Dendritic cell treated with granulocyte-macrophage colony-stimulating factor and Interleukin-4, amounts not matched to agents 40 ng/mL and 50 ng/mL, for 4 days (primary cell): ENCODE measurements around the gene MRLN.

Source experiments
- H3K27ac Mint-ChIP-seq: one replicate; pipeline ENCODE4 v1.8.0; 2022; ENCODE audit warnings: mild to moderate bottlenecking, mixed read lengths
- H3K27me3 Mint-ChIP-seq: one replicate; pipeline ENCODE4 v1.8.0; 2022; ENCODE audit warnings: mild to moderate bottlenecking, mixed read lengths
- H3K36me3 Mint-ChIP-seq: one replicate; pipeline ENCODE4 v1.8.0; 2022; ENCODE audit warnings: low read depth, mixed read lengths
- H3K4me1 Mint-ChIP-seq: one replicate; pipeline ENCODE4 v1.8.0; 2022; ENCODE audit warnings: low read depth, mixed read lengths
- H3K4me3 Mint-ChIP-seq: one replicate; pipeline ENCODE4 v1.8.0; 2022; ENCODE audit warnings: mild to moderate bottlenecking, moderate library complexity, mixed read lengths
- H3K9me3 Mint-ChIP-seq: one replicate; pipeline ENCODE4 v1.8.0; 2022; ENCODE audit warnings: mixed read lengths
- intact Hi-C: fragments of 100-400 bp; cut with micrococcal nuclease; formaldehyde crosslinking; loops from one replicate; pipeline ENCODE4 v1.15.0; 2022

Gene MRLN

DNA sequence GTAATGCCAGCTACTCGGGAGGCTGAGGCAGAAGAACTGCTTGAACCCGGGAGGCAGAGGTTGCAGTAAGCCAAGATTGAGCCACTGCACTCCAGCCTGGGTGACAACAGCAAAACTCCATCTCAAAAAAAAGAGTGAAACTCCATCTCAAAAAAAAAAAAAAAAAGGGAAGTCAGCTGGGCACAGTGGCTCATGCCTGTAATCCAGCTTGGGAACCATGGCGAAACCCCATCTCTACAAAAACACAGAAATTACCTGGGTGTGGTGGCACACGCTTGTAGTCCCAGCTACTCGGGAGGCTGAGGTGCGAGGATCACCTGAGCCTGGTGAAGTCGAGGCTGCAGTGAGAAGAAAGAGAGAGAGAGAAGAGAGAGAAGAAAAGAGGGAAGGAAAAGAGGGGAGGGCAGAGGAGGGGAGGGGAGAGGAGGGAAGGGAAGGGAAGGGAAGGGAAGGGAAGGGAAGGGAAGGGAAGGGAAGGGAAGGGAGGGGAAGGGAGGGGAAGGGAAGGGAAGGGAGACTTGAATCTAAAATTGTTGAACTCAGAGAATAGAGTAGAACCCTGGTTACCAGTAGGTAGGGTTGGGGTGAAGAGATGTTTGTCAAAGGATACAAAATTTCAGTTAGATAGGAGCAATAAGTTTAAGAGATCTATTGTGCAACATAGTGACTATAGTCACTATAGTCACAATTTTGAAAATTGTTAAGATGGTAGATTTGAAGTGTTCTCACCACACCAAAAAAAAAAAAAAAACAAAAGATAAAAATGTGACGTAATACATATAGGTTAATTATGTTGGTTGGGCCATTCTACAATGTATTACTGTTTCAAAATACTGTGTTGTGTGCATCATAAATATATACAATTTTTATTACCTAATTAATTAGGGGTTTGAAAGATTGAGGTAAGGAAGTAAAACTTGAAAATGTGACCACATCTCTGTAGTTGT is 46.1 kb downstream of the MRLN start:
- no peak overlapping the region for H3K27ac Mint-ChIP-seq
- H3K9me3 Mint-ChIP-seq: no peaks in the 10 kb centered on the region
- peaks cover 44% of the 10 kb centered on the region for H3K27me3 Mint-ChIP-seq
- intact Hi-C loops: no loop called here
- H3K36me3 Mint-ChIP-seq: no peaks in the 10 kb centered on the region
- H3K4me3 Mint-ChIP-seq: no peak overlapping the region
- peaks cover 15% of the 10 kb centered on the region for H3K4me1 Mint-ChIP-seq

- no peaks in the 10 kb centered on the region for H3K36me3 Mint-ChIP-seq
- H3K4me1 Mint-ChIP-seq: peaks cover 15% of the 10 kb centered on the region
- intact Hi-C loops: no loop called here
- no peaks in the 10 kb centered on the region for H3K9me3 Mint-ChIP-seq
- no peak overlapping the region for H3K27ac Mint-ChIP-seq
- no peak overlapping the region for H3K4me3 Mint-ChIP-seq
- peaks cover 32% of the 10 kb centered on the region for H3K27me3 Mint-ChIP-seq
Observed at GRCh38 chr10:59705931-59706330, 47.3 kb downstream of the MRLN start.

- Mint-ChIP-seq H3K4me3 (no peak overlapping the region), H3K27me3 (peaks cover 19% of the 10 kb centered on the region), H3K36me3 (no peaks in the 10 kb centered on the region), H3K27ac (no peak overlapping the region), H3K4me1 (peaks cover 8% of the 10 kb centered on the region), H3K9me3 (no peaks in the 10 kb centered on the region)
- intact Hi-C loops: no loop called here
Observed at GRCh38 chr10:59704630-59705029, 48.6 kb downstream of the MRLN start.

DNA sequence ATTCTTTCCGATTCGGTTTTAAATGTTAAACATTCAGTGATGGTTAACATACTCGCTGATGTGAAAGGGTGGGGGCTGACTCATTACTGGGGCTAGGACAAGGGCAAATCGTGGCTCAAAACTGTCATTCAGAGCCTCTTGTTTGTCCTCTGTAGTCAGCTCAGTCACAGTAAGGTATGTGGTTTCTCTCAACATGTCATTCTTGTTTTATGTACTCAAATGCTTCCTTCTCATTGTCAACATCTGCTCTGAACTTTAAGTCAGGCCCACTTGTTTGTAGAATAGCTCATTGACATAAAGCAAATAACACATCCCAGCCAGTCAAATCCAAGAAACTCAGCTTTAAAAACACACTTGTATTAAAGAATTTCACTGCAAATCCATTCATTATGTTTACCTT is 50.9 kb downstream of the MRLN start:
- Mint-ChIP-seq H3K36me3 (no peaks in the 10 kb centered on the region), H3K4me1 (no peaks in the 10 kb centered on the region), H3K27ac (no peak overlapping the region), H3K4me3 (no peak overlapping the region), H3K9me3 (no peaks in the 10 kb centered on the region), H3K27me3 (peaks cover 2% of the 10 kb centered on the region)
- intact Hi-C loops: no loop called here

DNA sequence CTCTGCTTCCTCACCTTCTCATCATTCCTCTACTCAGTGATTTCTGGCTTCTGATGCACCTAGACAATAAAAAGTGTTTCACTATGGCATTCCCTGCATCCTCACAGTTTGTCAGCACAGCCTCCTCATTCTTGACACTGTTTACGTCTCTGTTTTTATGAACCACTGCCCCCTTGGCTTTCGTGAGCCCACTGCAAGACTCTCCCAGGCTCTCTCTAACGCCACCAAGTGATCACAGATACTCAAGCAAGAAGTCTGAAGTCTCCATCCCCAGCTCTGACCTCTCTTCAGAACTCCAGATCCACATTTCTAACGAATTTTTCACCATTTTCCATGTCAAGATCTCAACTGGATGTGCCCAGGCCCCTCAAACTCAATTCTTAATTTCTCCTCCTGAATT is 52.5 kb downstream of the MRLN start:
- intact Hi-C loops: no loop called here
- Mint-ChIP-seq H3K4me1 (no peaks in the 10 kb centered on the region), H3K27me3 (no peaks in the 10 kb centered on the region)

GRCh38 chr10:59698326-59698725 is 54.9 kb downstream of the MRLN start:
- Mint-ChIP-seq H3K4me3 (no peak overlapping the region), H3K4me1 (no peaks in the 10 kb centered on the region), H3K36me3 (no peaks in the 10 kb centered on the region), H3K27ac (no peak overlapping the region), H3K27me3 (no peaks in the 10 kb centered on the region), H3K9me3 (no peaks in the 10 kb centered on the region)
- intact Hi-C loops: no loop called here

More for the DNA sequence above, 52.5 kb downstream of the MRLN start:
- Mint-ChIP-seq H3K36me3 (no peaks in the 10 kb centered on the region), H3K9me3 (no peaks in the 10 kb centered on the region), H3K4me3 (no peak overlapping the region), H3K27ac (no peak overlapping the region)

GRCh38 chr10:59695637-59696036 is 57.6 kb downstream of the MRLN start:
- H3K9me3 Mint-ChIP-seq: no peaks in the 10 kb centered on the region
- no peak overlapping the region for H3K4me3 Mint-ChIP-seq
- H3K27ac Mint-ChIP-seq: no peak overlapping the region
- no peaks in the 10 kb centered on the region for H3K4me1 Mint-ChIP-seq
- intact Hi-C loops: no loop called here
- H3K27me3 Mint-ChIP-seq: no peaks in the 10 kb centered on the region
- H3K36me3 Mint-ChIP-seq: no peaks in the 10 kb centered on the region

DNA sequence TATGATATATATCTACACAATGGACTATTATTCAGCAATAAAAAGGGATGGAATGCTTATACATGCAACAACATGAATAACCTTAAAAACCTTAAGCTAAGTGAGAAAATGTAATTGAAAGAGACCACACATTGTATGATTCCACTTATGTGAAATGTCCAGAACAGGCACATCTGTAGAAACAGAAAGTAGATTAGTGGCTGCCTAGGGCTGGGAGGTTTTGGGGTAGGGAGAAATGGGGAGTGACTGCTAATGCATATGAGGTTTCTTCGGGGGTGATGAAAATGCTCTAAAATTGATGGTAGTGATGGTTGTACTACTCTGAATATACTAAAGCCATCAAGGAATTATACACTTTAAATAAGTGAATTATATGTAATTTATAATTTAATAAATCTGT is 58.3 kb downstream of the MRLN start:
- intact Hi-C loops: no loop called here
- Mint-ChIP-seq H3K4me1 (no peaks in the 10 kb centered on the region), H3K9me3 (no peaks in the 10 kb centered on the region), H3K27ac (no peak overlapping the region), H3K4me3 (no peak overlapping the region), H3K36me3 (no peaks in the 10 kb centered on the region), H3K27me3 (no peaks in the 10 kb centered on the region)

DNA sequence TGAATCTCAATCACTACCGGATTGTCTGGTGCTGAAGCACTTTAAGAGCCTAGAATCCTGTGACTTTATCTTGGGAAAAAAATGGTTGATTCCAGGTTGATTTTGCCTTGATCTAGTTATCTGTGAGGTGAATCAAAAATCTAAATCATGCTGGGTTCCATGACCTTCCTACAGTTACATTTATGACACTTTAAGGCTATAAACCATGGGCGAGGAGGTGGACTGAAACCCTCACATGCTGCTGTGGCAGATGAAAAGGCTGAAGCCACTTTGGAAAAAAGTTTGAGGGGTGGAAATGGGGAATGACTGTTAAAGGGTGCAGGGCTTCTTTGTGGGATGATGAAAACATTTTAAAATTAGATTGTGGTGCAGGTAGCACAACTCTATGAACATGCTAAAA is 61.1 kb downstream of the MRLN start:
- no peaks in the 10 kb centered on the region for H3K27me3 Mint-ChIP-seq
- H3K4me3 Mint-ChIP-seq: no peak overlapping the region

DNA sequence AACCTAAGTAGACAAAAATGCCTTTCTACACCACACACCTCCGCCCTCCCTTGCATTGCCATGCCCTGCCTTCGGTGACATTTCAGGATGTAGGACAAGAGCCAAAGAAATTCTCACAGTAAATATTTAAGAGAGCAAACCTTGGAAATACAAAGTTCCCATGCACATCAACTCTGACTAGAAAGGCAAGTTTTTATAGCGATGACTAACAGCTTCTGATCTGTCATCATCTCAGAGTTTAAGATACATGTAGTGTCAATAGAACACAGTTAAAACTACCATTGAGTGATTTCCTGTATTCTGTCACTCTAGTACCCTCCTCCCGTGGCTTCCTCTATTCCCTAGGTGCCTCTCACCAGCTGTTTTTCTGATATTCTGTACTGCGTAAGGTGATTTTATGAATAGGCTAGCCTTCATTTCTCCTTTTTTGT is 64.3 kb downstream of the MRLN start:
- H3K4me3 Mint-ChIP-seq: no peak overlapping the region
- intact Hi-C loops: no loop called here
- H3K36me3 Mint-ChIP-seq: no peaks in the 10 kb centered on the region
- no peaks in the 10 kb centered on the region for H3K9me3 Mint-ChIP-seq
- H3K27me3 Mint-ChIP-seq: no peaks in the 10 kb centered on the region
- H3K27ac Mint-ChIP-seq: no peak overlapping the region
- no peaks in the 10 kb centered on the region for H3K4me1 Mint-ChIP-seq

More for the DNA sequence above, 61.1 kb downstream of the MRLN start:
- H3K4me1 Mint-ChIP-seq: no peaks in the 10 kb centered on the region
- no peaks in the 10 kb centered on the region for H3K36me3 Mint-ChIP-seq
- no peak overlapping the region for H3K27ac Mint-ChIP-seq
- H3K9me3 Mint-ChIP-seq: no peaks in the 10 kb centered on the region
- intact Hi-C loops: no loop called here

- Mint-ChIP-seq H3K27ac (no peak overlapping the region), H3K4me1 (no peaks in the 10 kb centered on the region), H3K9me3 (no peaks in the 10 kb centered on the region), H3K4me3 (no peak overlapping the region), H3K36me3 (no peaks in the 10 kb centered on the region), H3K27me3 (no peaks in the 10 kb centered on the region)
- intact Hi-C loops: no loop called here
Observed at GRCh38 chr10:59687657-59688056, 65.6 kb downstream of the MRLN start.
